Activated CD8-positive, alpha-beta memory T cell treated with anti-CD3 and anti-CD28 coated beads, Interleukin-2, amount 50 U/mL, for 48 hours (primary cell): ENCODE data around the gene FANCE.
"Not testable (repeated sequence)": the region's sequence is repeated elsewhere in the genome, so short reads cannot be mapped to it uniquely, and the experiment has no call there.

Experiments
- DNase-seq: peaks from one replicate; pipeline ENCODE4 v3.0.0-alpha.2; 2020

Gene FANCE

GRCh38 chr6:35500782-35501181, 48.6 kb downstream of the FANCE start:
- no peak for DNase-seq

GRCh38 chr6:35501784-35502183, 49.6 kb downstream of the FANCE start:
- no peak for DNase-seq

- DNase-seq, result no peak
Measured at GRCh38 chr6:35503534-35503933, 51.4 kb downstream of the FANCE start.

GRCh38 chr6:35505999-35506412, 53.9 kb downstream of the FANCE start:
- no peak for DNase-seq

- DNase-seq, result no peak
Measured at GRCh38 chr6:35506536-35506935, 54.4 kb downstream of the FANCE start.

GRCh38 chr6:35507221-35507620, 55.1 kb downstream of the FANCE start:
- no peak for DNase-seq

GRCh38 chr6:35508027-35508426, 55.9 kb downstream of the FANCE start:
- no peak for DNase-seq

GRCh38 chr6:35508542-35508941, 56.4 kb downstream of the FANCE start:
- no peak for DNase-seq

- DNase-seq, result no peak
Measured at GRCh38 chr6:35510916-35511561, 58.9 kb downstream of the FANCE start.

- DNase-seq, result no peak
Measured at GRCh38 chr6:35511562-35511941, 59.4 kb downstream of the FANCE start.

- no peak for DNase-seq
Measured at GRCh38 chr6:35512006-35512405, 59.9 kb downstream of the FANCE start.

GRCh38 chr6:35512740-35513139, 60.6 kb downstream of the FANCE start, which contains the start of gene TULP1:
Gene TULP1, minus strand, starts transcription at chr6:35512896. Its CDS starts 38 bp downstream, at chr6:35512858.
- DNase-seq, result no peak

- no peak for DNase-seq
Measured at GRCh38 chr6:35514587-35514986, 62.4 kb downstream of the FANCE start.

- DNase-seq, result not testable (repeated sequence)
Measured at GRCh38 chr6:35515939-35516338, 63.8 kb downstream of the FANCE start.
